AG04449 (cell line): ENCODE measurements around the gene METRNL.
"Not testable (repeated sequence)": the region's sequence is repeated elsewhere in the genome, so short reads cannot be mapped to it uniquely, and the experiment has no call there.

Experiments
- CTCF ChIA-PET: fragments of 350-600 bp; formaldehyde crosslinking; extraction: SDS; loops from one replicate; lab custom pipeline; 2021; ENCODE audit warnings: antibody characterized with exemption; lab: Yijun Ruan, JAX
- POLR2A ChIA-PET: fragments of 400-600, 350-600 bp; formaldehyde crosslinking; extraction: SDS; loops from one replicate; lab custom pipeline; 2020; ENCODE audit warnings: antibody characterized with exemption, inconsistent platforms; lab: Yijun Ruan, JAX
- DNase-seq: peaks from one replicate; pipeline ENCODE4 v3.0.0-alpha.2; 2010; ENCODE audit warnings: low read depth, low spot score
- H3K4me3 ChIP-seq: 2 replicates; pipeline ENCODE4 v1.5.1; 2011; ENCODE audit warnings: low read depth, mild to moderate bottlenecking, control low read depth, low read length
- TF ChIP-seq, protein P1 (sequence below): IDR thresholded peaks from one replicate; pipeline ENCODE4 v1.5.1; 2011; ENCODE audit warnings: mild to moderate bottlenecking, moderate library complexity, low read length, control low read depth, inconsistent platforms; ENCODE audit not compliant: insufficient read depth; ENCODE audit errors: missing control alignments

The METRNL gene

GRCh38 chr17:83129676-83130075, 50.3 kb downstream of the METRNL start:
- POLR2A ChIA-PET: no interaction called here
- CTCF ChIA-PET: no interaction called here

GRCh38 chr17:83131401-83132011, 52.1 kb downstream of the METRNL start:
- TF ChIP-seq, protein P1, sequence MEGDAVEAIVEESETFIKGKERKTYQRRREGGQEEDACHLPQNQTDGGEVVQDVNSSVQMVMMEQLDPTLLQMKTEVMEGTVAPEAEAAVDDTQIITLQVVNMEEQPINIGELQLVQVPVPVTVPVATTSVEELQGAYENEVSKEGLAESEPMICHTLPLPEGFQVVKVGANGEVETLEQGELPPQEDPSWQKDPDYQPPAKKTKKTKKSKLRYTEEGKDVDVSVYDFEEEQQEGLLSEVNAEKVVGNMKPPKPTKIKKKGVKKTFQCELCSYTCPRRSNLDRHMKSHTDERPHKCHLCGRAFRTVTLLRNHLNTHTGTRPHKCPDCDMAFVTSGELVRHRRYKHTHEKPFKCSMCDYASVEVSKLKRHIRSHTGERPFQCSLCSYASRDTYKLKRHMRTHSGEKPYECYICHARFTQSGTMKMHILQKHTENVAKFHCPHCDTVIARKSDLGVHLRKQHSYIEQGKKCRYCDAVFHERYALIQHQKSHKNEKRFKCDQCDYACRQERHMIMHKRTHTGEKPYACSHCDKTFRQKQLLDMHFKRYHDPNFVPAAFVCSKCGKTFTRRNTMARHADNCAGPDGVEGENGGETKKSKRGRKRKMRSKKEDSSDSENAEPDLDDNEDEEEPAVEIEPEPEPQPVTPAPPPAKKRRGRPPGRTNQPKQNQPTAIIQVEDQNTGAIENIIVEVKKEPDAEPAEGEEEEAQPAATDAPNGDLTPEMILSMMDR: no peak
- ChIA-PET CTCF (no interaction called here), POLR2A (no interaction called here)
- no peak overlapping the region for H3K4me3 ChIP-seq
- DNase-seq: no peak

More at GRCh38 chr17:83129676-83130075, 50.3 kb downstream of the METRNL start:
- no peak overlapping the region for H3K4me3 ChIP-seq
- no peak for DNase-seq
- TF ChIP-seq, protein P1: no peak

- TF ChIP-seq, protein P1: no peak
- H3K4me3 ChIP-seq: no peak overlapping the region
- POLR2A ChIA-PET: no interaction called here
- CTCF ChIA-PET: interaction anchor here (2.1 kb wide), 1 partner anchor 12 kb away, joined by 11 read pairs; no protein-coding TSS in a partner anchor
- DNase-seq: no peak
Observed at GRCh38 chr17:83132251-83133081, 53.1 kb downstream of the METRNL start.

DNA sequence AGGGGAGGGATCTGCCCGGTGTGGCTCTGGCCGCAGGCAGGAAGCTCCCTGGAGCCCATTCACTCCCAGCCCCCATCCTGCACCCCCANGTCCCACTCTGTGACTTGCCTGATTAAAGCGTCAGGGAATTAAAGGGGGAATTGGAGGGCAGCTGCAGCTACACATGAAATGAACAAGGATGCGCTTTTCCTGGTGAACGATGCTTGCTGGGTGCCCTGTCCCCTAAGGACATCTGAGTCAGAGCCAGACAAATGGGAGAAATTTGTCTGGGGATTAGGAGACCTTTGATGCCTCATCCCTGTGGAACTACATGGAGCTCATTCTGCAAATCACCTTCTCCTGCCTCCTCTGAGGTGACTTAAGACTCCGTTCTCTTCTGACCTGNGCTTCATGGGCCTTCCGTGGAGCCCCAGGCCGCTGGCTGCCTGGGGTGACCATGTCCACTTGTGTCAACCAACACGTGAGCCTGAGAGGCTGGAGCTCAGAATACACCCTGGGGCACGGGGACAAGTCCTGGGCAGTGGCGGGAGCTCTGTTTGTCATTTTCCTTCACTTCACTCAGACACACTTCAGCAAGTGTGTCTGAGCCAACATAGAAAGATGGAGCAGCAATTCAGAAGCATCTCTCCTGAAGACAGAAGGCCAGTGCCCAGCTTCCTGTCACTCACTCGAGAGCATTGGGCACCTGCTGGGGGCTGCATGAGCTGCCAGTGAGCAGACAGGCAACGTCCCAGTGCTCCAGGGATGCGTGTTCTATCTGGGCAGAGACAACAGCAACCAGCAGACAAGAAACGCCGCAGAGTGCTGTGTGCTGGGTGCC, 54.1 kb downstream of the METRNL start:
- no peak for DNase-seq

DNA sequence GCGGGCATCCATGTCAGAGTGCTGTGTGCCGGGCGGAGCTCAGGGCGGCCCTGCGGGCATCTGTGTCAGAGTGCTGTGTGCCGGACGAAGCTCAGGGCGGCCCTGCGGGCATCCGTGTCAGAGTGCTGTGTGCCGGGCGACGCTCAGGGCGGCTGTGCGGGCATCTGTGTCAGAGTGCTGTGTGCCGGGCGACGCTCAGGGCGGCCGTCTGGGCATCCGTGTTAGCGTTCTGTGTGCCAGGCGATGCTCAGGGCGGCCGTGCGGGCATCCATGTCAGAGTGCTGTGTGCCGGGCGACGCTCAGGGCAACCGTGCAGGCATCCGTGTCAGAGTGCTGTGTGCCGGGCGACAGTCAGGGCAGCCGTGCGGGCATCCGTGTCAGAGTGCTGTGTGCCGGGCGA, 55.0 kb downstream of the METRNL start:
- DNase-seq, H3K4me3 ChIP-seq, CTCF ChIA-PET: not testable (repeated sequence)
- POLR2A ChIA-PET: interaction anchor here (1.5 kb wide), 1 partner anchor 10 kb away, joined by 3 read pairs; no protein-coding TSS in a partner anchor

More for the DNA sequence above, 54.1 kb downstream of the METRNL start:
- TF ChIP-seq, protein P1: no peak
- no peak overlapping the region for H3K4me3 ChIP-seq
- CTCF ChIA-PET: interaction anchor here (2.1 kb wide), 1 partner anchor 11 kb away, joined by 11 read pairs; no protein-coding TSS in a partner anchor
- POLR2A ChIA-PET: interaction anchor here (1.5 kb wide), 1 partner anchor 11 kb away, joined by 3 read pairs; no protein-coding TSS in a partner anchor

DNA sequence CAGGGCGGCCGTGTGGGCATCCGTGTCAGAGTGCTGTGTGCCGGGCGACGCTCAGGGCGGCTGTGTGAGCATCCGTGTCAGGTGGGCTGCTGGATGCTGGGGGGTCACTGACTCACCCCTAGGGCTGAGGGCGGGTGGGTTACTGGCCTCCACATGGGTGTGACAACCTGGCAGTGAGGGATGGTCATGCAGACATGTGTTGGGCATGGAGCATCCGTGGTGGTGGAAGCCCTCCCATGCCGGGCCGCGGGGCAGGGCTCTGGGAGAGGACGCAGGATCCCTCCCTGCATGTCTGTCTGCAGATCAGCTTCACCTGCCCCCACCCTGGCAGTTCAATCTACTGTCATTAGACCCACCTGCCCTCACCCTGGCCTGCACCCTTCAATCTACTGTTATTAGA, 56.3 kb downstream of the METRNL start:
- ChIA-PET CTCF (no interaction called here), POLR2A (no interaction called here)
- TF ChIP-seq, protein P1: no peak
- H3K4me3 ChIP-seq: no peak overlapping the region
- no peak for DNase-seq
